Ishikawa (cell line): ENCODE results near the gene CCSER1.

ENCODE experiments used
- CEBPB ChIP-seq: IDR thresholded peaks from 2 replicates; pipeline ENCODE4 v1.6.1; 2012
- CREB1 ChIP-seq: IDR thresholded peaks from 2 replicates; pipeline ENCODE4 v1.6.1; 2012; ENCODE audit warnings: low read depth
- EGR1 ChIP-seq: IDR thresholded peaks from 2 replicates; pipeline ENCODE4 v1.6.1; 2012
- EP300 ChIP-seq: IDR thresholded peaks from 2 replicates; pipeline ENCODE4 v1.6.1; 2012; ENCODE audit warnings: borderline replicate concordance
- FOXM1 ChIP-seq: IDR thresholded peaks from 2 replicates; pipeline ENCODE4 v1.6.1; 2012; ENCODE audit warnings: low read depth, borderline replicate concordance
- MAX ChIP-seq: IDR thresholded peaks from 2 replicates; pipeline ENCODE4 v1.6.1; 2012
- NFIC ChIP-seq: IDR thresholded peaks from 2 replicates; pipeline ENCODE4 v1.6.1; 2012
- RAD21 ChIP-seq: IDR thresholded peaks from 2 replicates; pipeline ENCODE4 v1.6.1; 2012; ENCODE audit warnings: low read depth
- TAF1 ChIP-seq: IDR thresholded peaks from 2 replicates; pipeline ENCODE4 v1.6.1; 2012; ENCODE audit warnings: low read depth, mild to moderate bottlenecking
- TCF12 ChIP-seq: IDR thresholded peaks from 2 replicates; pipeline ENCODE4 v1.6.1; 2012; ENCODE audit warnings: low read depth
- TEAD4 ChIP-seq: IDR thresholded peaks from 2 replicates; pipeline ENCODE4 v1.6.1; 2012
- YY1 ChIP-seq: IDR thresholded peaks from 2 replicates; pipeline ENCODE4 v1.6.1; 2012; ENCODE audit warnings: low read depth
- ZBTB7A ChIP-seq: IDR thresholded peaks from 2 replicates; pipeline ENCODE4 v1.6.1; 2012; ENCODE audit warnings: low read depth
- TF ChIP-seq, protein P1 (sequence below): IDR thresholded peaks from 2 replicates; pipeline ENCODE4 v1.6.1; 2012; ENCODE audit warnings: low read depth, mild to moderate bottlenecking
- TF ChIP-seq, protein P2 (sequence below): IDR thresholded peaks from 2 replicates; pipeline ENCODE4 v1.6.1; 2012

The CCSER1 gene

DNA sequence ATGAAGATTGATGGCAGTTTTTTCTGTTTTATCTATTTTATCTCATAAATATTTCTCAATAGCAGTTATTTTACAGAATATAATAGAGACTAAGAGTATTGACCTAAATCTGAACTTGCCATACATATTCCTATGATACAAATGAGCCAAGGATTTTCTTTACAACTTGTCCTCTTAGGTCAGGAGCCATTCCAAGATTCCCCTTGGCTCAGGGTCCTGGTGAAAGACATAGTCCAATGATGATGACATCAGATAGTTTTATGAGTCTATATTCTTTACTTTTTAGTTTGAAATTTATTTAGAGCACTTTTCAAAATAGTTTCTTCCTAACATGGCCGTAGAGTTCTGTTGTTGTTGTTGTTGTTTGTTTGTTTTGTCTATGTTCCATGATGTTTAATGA is 1307.4 kb downstream of the CCSER1 start:
- no peak for TF ChIP-seq FOXM1
- TF ChIP-seq EP300 = no peak
- TF ChIP-seq, protein P1, sequence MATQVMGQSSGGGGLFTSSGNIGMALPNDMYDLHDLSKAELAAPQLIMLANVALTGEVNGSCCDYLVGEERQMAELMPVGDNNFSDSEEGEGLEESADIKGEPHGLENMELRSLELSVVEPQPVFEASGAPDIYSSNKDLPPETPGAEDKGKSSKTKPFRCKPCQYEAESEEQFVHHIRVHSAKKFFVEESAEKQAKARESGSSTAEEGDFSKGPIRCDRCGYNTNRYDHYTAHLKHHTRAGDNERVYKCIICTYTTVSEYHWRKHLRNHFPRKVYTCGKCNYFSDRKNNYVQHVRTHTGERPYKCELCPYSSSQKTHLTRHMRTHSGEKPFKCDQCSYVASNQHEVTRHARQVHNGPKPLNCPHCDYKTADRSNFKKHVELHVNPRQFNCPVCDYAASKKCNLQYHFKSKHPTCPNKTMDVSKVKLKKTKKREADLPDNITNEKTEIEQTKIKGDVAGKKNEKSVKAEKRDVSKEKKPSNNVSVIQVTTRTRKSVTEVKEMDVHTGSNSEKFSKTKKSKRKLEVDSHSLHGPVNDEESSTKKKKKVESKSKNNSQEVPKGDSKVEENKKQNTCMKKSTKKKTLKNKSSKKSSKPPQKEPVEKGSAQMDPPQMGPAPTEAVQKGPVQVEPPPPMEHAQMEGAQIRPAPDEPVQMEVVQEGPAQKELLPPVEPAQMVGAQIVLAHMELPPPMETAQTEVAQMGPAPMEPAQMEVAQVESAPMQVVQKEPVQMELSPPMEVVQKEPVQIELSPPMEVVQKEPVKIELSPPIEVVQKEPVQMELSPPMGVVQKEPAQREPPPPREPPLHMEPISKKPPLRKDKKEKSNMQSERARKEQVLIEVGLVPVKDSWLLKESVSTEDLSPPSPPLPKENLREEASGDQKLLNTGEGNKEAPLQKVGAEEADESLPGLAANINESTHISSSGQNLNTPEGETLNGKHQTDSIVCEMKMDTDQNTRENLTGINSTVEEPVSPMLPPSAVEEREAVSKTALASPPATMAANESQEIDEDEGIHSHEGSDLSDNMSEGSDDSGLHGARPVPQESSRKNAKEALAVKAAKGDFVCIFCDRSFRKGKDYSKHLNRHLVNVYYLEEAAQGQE = no peak
- TF ChIP-seq CREB1 = no peak
- TF ChIP-seq ZBTB7A = no peak
- no peak for TF ChIP-seq RAD21

- TF ChIP-seq CEBPB (no peak), TEAD4 (no peak), TCF12 (no peak), MAX (no peak), EGR1 (no peak), TAF1 (no peak), EP300 (no peak), YY1 (no peak)
Measured at GRCh38 chr4:91436556-91436955, 1309.4 kb downstream of the CCSER1 start.

DNA sequence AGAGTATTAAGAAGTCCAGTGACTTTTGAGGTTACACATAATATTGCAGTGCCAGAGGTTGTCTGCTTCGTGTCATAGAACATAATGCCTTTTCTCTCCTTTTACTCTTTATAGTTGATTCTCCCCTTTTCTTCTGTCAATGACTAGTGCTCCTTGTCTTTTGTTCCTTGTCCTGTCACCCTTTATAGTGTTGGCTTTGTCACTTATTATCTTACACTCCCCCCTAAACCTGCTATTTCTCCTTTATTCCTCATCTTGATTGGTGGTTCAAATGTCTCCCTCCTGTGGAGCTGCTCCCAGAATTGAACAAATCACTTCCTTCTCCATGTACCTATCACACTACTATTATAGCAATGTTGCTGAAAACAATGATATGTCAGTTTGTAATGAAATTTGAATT is 1320.0 kb downstream of the CCSER1 start:
- TF ChIP-seq ZBTB7A (no peak), YY1 (no peak), EP300 (no peak), TCF12 (no peak), RAD21 (no peak), CREB1 (no peak), CEBPB (no peak), NFIC (no peak), TAF1 (no peak), MAX (no peak)
- TF ChIP-seq, protein P2, sequence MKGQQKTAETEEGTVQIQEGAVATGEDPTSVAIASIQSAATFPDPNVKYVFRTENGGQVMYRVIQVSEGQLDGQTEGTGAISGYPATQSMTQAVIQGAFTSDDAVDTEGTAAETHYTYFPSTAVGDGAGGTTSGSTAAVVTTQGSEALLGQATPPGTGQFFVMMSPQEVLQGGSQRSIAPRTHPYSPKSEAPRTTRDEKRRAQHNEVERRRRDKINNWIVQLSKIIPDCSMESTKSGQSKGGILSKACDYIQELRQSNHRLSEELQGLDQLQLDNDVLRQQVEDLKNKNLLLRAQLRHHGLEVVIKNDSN = no peak
- TF ChIP-seq, protein P1 = no peak

DNA sequence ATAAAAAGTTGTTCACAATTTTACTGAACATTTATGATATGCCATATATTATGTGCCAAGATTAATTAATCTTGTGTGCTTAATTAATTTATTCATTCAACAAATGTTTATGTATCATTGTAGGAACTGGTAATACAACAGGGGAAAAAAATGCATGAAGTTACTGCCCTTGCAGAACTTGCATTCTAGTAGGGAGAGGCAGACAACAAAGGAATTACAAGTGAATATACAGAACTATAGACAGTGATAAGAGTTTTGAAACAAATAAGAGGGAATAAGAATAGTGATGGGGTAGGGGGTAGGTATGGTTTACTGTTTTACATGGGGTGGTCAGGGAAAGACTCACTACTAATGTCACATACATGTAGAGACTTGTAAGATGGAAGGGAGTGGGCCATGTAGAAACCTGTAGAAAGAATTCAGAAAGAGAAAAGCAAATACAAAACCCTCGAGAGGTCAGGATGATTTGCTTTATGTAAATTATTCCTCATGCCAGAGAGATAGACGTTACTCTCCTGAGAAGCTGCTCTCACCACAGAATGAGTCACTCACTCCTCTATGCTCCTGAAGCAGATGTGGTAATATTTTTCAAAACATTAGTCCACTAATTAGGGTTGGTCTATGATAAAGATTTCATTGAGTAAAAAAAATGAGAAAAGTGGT is 1321.6 kb downstream of the CCSER1 start:
- TF ChIP-seq YY1 (no peak), RAD21 (no peak), CREB1 (no peak), TAF1 (no peak), NFIC (no peak), EP300 (no peak), EGR1 (no peak)
- TF ChIP-seq, protein P2 = no peak

- TF ChIP-seq NFIC = no peak
Measured at GRCh38 chr4:91454111-91454510, 1326.9 kb downstream of the CCSER1 start.

GRCh38 chr4:91470671-91471070 is 1343.5 kb downstream of the CCSER1 start:
- no peak for TF ChIP-seq NFIC

GRCh38 chr4:91471280-91471679 is 1344.1 kb downstream of the CCSER1 start:
- TF ChIP-seq YY1 (no peak), TCF12 (no peak), TEAD4 (no peak), RAD21 (no peak), NFIC (no peak), CREB1 (no peak), MAX (no peak), TAF1 (no peak), CEBPB (no peak), FOXM1 (no peak), ZBTB7A (no peak)
